Measurements from ENCODE around the gene COL27A1.

The COL27A1 gene

DNA sequence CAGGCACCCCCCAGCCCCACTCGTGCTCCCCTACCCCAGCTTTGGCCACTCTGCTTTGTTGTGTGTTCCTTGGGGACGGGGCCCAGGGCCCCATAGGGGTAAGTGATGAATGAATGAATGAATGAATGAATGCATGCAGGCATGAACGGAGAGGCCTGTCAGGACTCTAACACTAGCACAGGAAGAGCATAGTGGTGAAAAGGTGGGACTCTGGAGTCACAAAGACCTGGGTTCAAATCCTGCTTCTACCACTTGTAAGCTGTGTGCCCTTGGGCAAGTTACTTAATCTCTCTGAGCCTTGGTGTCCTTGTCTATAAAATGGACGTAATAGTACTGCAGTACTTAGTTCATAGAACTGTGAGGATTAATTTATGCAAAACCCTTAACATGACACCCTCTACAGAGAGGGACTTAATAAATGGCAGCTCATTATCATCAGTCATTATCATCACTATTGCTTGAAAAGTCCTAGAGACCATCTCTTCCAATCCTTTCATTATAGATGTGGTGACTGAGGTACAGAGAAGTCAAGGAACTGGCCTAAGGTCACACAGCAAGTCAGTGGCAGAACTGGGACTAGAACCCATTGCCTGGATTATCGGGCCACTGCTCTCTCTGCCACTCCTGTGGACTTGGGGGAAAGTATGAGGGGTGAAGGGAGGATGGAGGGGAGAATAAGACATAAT lies 187.6 kb downstream of the COL27A1 start:
- no peak for DNase-seq (ENCODE audit: low read depth in 3 of 3)

DNA sequence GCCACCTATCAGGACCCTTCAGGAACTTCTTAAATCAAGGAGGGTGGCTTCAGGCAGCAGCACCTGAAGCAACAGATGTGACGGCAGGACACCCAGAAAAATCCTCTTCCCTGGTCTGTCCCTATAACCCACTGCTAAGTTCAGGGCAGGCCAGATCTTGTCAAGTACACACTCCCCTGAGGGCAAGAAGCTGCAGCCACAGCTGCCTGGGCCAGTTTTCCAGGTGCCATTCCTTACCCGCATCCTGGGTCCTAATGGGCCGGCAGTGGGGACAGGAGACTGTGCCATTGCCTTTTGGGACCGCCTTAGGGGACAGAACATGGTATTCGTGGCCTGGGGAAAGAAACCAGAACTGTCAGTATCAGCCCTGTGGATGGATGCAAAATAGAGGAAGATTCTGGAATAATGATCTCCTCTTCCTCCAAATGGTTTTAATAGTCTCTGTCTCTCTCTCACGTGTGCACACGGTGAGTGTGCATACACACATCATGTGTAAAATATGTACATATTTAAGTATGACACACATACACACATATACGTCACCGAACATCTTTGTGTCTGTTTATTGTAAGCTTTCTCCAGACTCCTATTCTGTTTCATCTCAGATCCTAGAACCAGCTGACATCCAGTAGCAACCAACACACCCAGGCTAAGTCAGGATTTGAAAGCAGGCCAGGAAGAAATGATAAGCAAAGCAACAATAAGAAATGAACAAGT lies 188.3 kb downstream of the COL27A1 start:
- no peak for DNase-seq (ENCODE audit: low read depth in 3 of 3)

DNA sequence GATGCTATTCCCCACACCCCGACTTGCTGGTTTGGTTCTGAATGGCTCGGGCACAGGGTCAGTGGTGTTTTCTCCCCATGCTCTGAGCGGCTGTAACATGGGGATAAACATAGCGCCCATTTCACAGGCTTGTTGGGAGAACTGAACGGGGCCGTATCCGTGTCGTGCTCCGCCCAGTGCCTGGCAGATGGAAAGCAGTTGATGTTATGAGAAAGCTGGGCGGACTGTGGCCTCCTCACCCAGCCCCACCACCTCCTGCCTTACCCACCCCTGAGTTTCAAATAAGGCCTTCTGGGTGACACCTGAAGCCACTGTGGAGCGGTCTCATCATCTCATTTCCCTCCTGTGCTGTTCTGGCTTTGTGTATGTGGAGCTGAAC lies 188.8 kb downstream of the COL27A1 start:
- no peak for DNase-seq (ENCODE audit: low read depth in 3 of 3)

DNA sequence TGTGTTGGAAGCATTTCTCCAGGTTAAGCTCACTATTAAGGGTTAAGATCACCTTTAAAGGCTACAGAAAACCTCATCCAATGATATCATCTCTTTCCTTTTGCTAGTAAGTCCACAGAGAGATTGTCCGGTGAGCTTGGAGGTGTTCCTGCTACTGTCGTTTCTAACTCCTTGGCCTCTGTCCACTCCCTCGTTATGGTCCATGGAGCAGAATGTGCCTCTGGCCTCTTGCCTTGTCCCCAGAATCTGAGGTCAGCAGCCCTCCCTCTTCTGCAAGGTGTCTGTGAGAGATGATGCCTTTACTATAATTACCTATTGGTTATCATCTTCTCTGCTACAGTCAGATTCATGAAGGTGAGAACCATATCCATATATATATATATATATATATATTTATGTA lies 189.4 kb downstream of the COL27A1 start:
- DNase-seq (ENCODE audit: low read depth in 3 of 3): no peak

DNA sequence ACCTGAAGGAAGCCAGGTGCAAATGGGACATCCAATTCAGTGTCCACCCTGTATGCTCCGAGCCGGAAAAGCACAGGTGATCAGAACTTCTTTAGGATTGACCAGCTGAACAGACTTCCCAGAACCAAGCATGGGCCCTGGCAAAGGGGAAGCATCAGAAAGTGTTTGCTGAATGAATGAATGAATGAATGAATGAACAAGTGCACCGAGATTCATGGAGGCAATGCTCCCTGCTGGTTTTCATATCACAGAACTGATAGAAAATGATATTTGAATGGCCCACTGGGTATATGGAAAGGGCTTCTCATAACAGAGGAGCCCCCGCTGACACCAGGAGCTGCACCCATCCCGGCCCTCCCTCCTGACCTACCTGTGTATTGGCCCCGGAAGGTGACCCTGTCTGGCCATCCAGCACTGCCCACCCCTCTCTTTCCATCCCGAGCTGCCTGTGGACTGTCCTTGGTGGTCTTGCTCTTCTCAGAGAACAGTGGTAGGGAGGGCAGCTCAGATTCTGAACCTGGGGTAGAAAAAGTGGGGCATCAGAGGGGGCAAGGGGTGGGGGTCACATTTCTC lies 190.2 kb downstream of the COL27A1 start:
- DNase-seq (ENCODE audit: low read depth in 3 of 3): no peak

DNA sequence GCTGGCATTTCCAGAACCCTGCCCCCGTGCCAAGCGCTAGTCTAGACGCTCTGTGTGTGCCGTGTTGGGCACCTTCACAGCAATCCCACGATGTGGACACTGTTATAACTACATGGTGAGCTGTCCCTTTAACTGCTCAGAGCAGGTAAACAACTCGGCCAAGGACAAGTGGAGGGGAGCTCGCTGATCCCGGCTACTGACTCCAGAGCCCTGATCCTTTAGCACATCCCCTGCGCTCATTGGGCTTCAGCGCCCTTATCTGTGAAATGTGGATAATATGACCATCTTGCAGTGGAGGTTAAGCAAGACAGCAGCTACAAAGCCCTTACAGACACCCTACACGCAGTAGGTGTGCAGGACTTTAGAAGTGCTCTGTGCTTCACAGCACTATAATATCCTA lies 190.8 kb downstream of the COL27A1 start:
- no peak for DNase-seq (ENCODE audit: low read depth in 3 of 3)

DNA sequence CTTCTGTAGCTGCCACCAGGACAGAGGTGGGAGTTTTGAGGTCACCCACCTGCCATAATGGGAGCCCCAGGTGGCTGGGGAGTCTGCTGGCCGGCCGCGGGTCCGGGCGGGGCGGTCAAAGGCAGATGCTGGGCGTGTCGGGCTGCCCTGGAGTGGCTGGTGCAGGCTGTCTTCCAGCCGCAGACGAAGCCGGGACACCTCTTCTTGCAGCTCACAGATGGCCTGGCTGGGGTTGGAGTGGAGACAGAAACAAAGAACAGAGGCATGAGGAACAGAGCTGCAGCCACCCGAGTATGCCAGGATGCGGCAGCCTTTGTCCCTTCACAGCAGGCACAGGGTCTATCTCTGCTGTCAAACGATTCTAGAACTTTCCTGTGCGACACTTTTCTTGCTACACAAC lies 192.3 kb downstream of the COL27A1 start:
- DNase-seq (ENCODE audit: low read depth in 3 of 3): no peak

DNA sequence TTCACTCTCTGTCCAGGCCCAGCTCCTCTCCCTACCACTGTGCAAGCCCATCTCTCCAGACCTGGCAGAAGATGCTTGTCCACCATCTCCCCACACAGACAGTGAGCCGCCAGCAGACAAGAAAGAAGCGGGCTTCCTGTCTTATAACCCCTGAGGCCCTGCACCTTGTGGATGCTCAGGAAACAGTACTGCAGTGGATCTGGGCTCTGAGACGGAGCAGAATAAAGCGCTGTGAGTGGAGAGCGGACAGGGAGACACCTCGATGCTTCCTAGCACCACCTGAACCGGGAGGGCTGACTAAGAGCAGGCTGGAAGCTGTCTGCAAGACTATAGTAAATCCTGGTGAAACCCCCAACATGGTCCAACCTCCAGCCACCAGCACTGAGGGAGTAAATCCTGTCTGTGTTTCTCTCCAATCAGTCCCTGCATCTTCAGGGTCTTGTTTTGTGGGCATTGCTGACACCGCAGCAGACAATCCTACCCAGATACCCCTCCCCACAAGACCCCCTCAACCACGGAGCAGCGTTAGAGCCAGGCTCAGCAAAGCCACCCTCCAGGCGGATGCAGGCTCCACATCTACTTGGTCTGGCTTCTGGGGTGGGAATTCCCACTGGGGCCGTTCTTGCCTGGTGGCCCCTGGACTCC lies 193.0 kb downstream of the COL27A1 start:
- DNase-seq (ENCODE audit: low read depth in 3 of 3): no peak

DNA sequence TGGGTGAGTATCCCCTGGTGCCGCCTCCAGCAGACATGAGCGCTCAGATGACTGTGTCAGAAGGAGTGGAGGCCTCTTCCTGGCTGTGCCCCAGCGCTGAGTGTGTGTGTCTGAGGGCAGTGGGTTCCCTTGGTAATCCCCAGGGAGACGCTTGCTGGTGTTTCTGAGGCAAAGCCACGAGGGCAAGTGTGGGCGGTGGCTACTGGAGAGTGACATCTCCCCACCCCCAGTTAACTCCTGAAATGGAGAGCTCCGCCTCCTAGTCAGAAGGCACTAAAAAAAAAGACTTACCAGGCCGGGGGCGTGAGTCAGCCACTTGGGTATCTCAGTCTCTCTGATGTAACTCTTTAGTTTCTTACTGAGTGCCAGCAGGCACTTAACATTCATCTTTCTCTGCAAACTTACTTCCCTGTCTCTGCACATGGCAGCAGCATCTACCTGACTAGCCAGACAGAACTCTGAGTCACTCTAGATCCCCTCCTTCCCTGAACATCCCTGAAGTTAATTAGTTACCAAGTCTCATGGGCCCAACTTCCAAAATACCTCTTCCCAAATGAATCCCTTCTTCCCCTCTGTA lies 193.7 kb downstream of the COL27A1 start:
- DNase-seq (ENCODE audit: low read depth in 3 of 3): peak; percentile 72 to 91 (median 87)

DNA sequence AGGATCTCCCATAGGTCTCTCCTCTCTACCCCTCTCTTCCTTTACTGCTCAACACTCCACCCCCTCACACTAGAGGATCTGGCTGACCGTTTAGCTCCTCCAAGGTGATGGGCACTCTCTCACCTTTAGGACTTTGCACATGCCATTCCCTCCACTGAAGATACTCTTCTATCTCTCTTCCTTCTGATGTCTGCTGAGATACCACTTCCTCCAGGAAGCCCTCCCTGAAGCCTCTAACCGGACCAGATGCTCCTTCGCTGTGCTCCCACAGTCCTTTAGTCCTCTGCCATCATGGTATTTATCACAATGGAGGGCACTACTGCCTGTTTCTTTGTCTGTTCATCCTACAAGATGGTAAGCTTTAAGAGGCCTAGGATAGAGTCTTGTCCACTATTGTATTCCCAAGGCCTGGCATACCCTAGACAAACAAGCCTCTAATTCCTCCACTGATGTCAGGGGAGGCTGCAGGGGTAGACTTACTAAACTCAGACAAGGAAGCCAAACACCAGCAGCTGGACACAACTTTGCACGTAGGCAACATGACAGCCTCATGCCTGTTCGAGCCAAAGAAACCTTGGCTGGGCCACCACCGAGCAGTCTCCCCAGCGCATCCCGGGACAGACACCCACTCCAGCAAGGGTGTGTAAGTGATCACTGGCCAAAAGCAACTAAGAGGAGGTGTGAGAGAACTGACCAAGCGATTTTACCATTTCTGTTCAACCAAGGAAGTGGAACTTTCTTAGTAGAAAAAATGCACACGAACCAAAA lies 194.6 kb downstream of the COL27A1 start:
- no peak for DNase-seq (ENCODE audit: low read depth in 3 of 3)

DNA sequence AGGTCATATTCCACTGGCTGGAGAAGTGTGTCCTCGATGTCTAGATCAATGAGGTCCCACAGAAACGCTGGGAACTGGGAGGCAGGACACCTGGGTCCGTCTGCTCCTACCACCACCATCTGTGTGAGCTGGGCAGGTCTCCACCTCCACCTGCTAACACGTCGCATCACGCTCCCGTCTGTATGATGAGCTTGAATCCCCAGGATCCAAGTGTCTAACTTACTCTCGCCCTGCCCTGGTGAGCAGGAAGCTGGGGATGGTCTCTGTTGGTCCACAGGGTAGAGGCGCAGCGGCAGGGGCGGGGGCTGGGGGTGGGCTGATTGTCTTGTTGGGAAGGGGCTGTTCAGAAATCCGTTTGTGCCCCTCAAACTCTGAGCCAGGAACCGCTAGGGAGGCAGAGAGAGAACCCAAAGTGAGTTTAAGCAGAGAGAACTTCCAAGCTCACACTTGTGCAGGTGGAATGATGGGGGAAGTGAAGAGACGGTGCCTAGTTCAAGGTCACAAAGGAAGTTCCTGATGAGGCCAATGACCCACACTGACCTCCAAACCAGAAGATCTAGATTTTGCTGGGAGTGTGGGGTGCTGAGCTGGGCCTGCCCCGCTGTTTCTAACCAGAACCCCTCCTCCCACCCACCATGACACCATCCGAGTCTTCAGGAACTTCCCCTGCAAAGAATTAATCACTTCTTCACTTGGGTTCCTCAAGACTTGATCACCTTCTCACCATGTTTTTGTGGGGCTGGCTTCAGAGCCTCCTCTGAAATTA lies 195.5 kb downstream of the COL27A1 start:
- no peak for DNase-seq (ENCODE audit: low read depth in 3 of 3)

DNA sequence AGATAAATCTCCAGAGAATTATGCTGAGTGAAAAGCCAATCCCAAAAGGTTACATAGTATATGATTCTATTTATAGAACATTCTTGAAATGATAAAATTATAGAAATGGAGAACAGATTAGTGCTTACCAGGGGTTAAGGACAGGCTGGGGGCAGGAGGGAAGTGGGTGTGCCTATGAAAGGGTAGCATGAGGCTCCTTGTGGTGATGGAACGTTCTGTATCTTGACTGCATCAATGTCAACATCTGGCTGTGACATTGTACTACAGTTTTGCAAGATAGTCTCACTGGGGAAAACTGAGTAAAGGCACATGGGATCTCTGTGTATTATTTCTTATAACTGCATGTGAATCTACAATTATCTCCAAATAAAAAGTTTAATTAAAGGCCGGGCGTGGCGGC lies 196.6 kb downstream of the COL27A1 start:
- no peak for DNase-seq (ENCODE audit: low read depth in 3 of 3)

DNA sequence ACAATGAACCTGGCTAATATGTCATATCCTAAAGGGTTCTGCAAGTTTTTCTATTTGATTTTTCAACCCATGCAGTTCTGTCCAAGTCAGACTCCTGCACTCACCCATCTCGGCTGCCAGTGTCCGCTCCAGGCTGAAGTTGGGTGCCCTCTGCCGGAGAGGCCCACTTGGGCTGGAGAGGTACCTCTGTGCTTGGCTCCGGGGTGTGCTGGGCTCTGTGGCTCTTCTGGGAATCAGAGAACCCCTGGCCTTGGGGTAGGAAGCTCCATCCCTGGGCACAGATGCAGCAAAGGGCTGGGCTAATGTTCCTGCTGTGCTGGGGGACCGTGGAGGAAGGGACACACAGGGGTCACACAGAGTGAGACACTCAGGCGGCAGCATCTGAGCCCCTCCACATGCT lies 200.5 kb downstream of the COL27A1 start:
- DNase-seq (ENCODE audit: low read depth in 3 of 3): no peak

DNA sequence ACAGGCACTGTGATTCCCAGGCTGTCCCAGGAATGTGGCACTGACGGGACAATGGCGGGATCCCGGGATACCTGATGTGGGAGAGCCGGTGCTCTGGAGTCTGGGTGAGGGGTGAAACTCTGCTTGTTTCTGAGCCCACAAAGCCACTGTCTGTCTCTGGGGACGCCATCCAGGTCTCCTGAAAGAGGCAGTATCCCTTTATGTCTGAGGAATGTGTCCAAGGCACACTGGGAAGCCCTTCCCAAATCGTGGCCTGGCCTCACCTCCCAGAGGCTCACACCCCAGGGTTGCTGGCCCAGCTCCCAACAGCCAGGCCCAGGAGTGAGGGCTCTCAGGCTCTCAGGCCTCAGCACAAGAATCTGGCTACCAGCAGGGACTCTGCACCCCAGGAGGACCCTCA lies 201.5 kb downstream of the COL27A1 start:
- DNase-seq (ENCODE audit: low read depth in 3 of 3): no peak

DNA sequence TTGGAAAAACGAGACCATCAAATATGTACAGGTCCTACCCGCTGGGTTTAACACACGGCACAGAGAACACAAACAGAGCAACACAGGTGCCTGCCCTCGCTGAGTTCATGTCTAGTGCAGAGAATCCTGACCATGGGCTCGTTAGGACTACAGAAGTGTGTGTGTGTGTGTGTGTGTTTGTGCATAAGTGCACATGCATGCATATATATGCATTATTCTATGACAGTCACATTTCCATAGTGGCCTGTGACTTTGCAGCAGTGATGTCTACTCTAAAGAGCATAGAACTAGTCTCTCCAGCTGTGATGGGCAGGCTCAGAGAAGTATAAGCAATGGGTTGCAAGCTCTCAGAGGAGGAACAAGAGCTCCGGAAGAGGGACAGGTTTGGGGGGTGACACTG lies 202.0 kb downstream of the COL27A1 start:
- DNase-seq (ENCODE audit: low read depth in 3 of 3): no peak

DNA sequence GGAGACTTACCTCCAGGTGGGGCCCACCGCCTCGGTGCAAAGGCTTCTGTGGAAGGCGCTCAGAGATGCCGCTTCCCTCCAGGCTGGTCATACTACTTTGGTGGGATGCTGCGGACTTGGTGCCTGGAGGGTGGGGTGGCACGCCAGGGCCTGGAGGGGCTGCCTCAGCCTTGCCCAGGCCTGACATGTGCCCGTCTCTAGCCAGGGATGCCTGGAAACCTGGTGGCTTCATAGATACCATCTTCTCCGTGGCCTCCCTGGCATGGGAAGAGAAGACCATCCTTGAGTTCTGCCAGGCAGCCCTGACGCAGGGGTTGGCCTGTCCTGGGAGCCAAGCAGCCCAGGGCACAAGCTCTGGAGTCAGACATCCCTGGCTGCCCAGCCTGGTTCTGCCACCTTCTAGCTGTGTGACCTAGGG lies 202.6 kb downstream of the COL27A1 start:
- no peak for DNase-seq (ENCODE audit: low read depth in 3 of 3)

DNA sequence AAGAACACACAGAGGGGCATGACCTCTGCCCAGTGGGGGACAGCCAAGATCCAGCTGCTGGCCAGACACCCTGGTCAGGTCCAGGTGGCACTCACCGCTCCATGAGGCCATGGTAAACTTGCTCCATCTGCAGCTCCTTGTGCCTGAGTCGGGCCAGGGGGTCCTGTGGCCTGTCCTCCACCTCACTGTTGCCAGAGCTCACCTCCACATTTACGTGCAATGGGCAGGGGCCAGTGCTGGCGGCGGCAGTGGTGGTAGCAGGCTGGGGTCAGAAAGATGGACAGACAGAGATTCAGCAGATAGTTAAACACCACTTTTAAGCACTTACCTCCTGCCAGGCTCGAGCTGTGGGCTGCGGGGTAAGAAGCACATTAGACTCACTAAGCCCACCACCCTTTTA lies 204.5 kb downstream of the COL27A1 start:
- no peak for DNase-seq (ENCODE audit: low read depth in 3 of 3)

DNA sequence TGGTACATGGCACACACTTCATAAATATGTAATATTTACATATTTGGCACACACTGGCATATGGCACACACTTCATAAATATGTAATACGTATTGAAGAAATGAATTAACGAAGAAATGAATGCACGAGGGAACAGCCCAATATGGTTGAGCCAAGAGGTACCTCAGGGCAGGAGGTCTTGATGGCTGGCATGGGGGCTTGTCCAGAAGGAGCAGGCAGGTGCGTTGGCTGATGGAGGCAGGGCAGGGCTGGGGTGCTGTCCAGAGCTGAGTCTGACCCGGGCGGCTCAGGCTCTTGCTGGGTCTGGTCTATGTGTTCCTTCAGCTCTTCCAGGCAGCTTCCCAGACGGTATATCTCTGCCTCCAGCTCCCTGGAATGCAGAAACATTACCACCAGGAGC lies 206.2 kb downstream of the COL27A1 start:
- no peak for DNase-seq (ENCODE audit: low read depth in 3 of 3)
